Measurements from ENCODE around the gene PPP1R1C.
"Not testable (repeated sequence)": the region's sequence is repeated elsewhere in the genome, so short reads cannot be mapped to it uniquely, and the experiment has no call there.

The PPP1R1C gene

GRCh38 chr2:182014284-182014683, 28.6 kb downstream of the PPP1R1C start:
- DNase-seq (ENCODE audit: low read depth in 2 of 2, low spot score in 1 of 2): no peak

- DNase-seq (ENCODE audit: low read depth in 2 of 2, low spot score in 1 of 2): no peak
Measured at GRCh38 chr2:182015334-182016109, 29.9 kb downstream of the PPP1R1C start.

- no peak for DNase-seq (ENCODE audit: low read depth in 2 of 2, low spot score in 1 of 2)
Measured at GRCh38 chr2:182018218-182018617, 32.6 kb downstream of the PPP1R1C start.

- DNase-seq (ENCODE audit: low read depth in 2 of 2, low spot score in 1 of 2): no peak
Measured at GRCh38 chr2:182019731-182020130, 34.1 kb downstream of the PPP1R1C start.

- DNase-seq (ENCODE audit: low read depth in 2 of 2, low spot score in 1 of 2): no peak
Measured at GRCh38 chr2:182020286-182021070, 34.8 kb downstream of the PPP1R1C start.

DNA sequence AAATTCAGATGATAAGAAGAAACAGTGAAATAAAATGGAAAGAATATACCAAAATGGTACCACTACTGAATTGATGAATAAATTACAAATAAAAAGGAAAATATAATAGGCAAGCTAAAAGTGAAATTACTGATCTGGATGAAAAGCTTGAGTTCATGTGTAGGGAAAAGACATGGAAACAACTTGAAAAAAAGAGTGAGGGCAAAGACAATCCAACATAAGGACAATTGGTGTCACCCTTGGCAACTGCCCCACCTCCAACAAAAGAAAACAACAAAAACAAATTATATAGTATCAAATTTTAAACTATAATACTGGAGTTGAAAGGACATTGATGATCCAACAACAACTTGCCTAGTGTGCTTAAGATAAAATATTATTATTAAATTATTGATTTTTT, 37.6 kb downstream of the PPP1R1C start:
- DNase-seq (ENCODE audit: low read depth in 2 of 2, low spot score in 1 of 2): no peak

- DNase-seq (ENCODE audit: low read depth in 2 of 2, low spot score in 1 of 2): not testable (repeated sequence)
Measured at GRCh38 chr2:182030875-182031274, 45.2 kb downstream of the PPP1R1C start.

DNA sequence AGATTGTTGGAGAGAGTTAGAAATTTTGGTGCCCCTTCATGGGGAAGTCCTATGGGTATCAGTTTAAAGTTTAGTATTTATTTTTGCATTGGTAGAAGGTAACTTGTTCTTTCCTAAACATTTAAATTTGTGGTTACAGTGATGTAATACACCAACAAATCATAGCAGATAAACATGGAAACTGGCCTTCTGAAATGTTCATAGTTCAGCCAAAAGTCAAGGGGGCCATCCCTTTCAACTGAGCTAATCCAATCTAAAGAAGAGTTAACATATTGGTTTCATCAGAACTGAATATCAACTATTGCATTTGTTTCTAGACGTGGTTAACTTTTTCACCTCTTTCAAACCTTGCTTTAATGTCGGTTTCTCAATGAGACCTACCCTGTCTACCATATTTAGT, 46.3 kb downstream of the PPP1R1C start:
- DNase-seq (ENCODE audit: low read depth in 2 of 2, low spot score in 1 of 2): no peak

- no peak for DNase-seq (ENCODE audit: low read depth in 2 of 2, low spot score in 1 of 2)
Measured at GRCh38 chr2:182033449-182033848, 47.8 kb downstream of the PPP1R1C start.

GRCh38 chr2:182038576-182038975, 52.9 kb downstream of the PPP1R1C start:
- DNase-seq (ENCODE audit: low read depth in 2 of 2, low spot score in 1 of 2): no peak

- no peak for DNase-seq (ENCODE audit: low read depth in 2 of 2, low spot score in 1 of 2)
Measured at GRCh38 chr2:182043021-182043420, 57.4 kb downstream of the PPP1R1C start.

DNA sequence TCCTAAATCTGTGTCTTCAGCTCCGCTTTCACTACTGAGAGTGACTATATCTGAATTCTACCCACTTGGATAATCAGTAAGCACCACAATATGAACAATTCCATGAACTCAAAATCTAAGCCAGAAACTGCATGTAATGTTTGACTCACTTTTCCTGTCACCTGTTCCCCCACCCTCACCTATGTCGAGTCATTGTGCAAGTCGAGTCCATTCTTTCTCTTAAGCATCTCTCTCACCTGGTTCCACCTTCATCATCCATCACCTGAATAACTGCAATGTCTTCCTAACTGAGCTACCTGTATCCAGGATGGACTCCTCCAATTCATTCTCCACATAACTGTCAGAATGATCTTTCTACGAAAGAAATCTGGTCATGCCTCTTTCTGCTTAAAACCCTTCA, 58.2 kb downstream of the PPP1R1C start:
- no peak for DNase-seq (ENCODE audit: low read depth in 2 of 2, low spot score in 1 of 2)

- no peak for DNase-seq (ENCODE audit: low read depth in 2 of 2, low spot score in 1 of 2)
Measured at GRCh38 chr2:182047544-182047943, 61.9 kb downstream of the PPP1R1C start.

GRCh38 chr2:182048088-182048487, 62.4 kb downstream of the PPP1R1C start:
- DNase-seq (ENCODE audit: low read depth in 2 of 2, low spot score in 1 of 2): no peak

DNA sequence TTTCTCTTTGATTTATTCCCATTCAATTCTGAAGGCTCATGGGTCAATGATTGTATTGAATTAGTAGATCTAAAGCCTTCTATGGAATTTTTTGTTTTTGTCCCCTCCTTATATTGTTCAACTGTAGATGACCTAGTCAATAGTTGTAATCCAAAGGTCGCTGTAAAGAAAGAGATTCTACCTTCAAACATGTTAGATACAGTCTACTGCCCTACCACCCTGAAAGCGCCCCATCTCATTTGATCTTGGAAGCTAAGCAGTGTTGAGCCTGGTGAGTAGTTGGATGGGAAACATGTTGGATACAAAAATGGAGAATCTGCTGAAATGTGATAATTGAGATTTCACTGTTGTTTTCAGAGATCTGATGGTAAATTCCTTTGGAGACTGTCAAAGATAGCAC, 63.0 kb downstream of the PPP1R1C start:
- DNase-seq (ENCODE audit: low read depth in 2 of 2, low spot score in 1 of 2): no peak

- DNase-seq (ENCODE audit: low read depth in 2 of 2, low spot score in 1 of 2): no peak
Measured at GRCh38 chr2:182049372-182050148, 63.9 kb downstream of the PPP1R1C start.

DNA sequence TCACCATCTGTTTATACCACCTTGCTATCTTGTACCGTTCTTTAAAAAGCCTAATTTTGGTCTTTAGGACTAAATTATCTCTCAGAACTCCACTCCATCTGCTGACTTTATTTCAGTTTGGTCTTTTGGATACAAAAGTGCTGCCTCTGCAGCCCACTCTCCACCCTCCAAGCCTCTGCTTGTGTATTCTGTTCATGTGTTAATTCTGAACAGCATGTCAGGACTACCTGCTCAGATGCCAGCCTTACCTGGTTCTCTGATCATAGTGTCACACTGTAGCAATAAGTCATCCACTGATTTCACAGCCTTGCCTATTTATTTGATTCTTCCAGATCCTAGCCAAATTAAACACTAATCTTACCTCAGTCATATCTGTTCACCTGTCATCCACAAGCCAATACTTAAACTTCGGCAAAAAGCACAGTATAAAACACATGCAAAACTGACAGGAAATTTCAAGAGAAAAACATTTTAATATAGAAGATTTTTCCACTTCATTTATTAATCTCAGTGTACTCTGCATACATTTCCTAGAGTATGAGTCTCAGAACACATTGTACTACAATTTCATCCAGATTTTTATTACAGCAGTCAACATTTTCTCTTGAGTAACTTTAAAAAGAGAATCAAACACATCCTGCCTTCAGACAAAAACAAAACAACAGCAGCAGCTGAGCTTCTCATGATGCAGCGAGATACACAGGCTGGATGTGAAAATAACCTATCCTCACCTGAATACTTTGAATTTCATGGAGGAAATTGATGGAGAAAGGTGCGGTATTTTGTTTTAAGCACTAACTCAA, 64.9 kb downstream of the PPP1R1C start:
- no peak for DNase-seq (ENCODE audit: low read depth in 2 of 2, low spot score in 1 of 2)

- no peak for DNase-seq (ENCODE audit: low read depth in 2 of 2, low spot score in 1 of 2)
Measured at GRCh38 chr2:182055993-182056392, 70.3 kb downstream of the PPP1R1C start.

GRCh38 chr2:182057002-182057401, 71.3 kb downstream of the PPP1R1C start:
- no peak for DNase-seq (ENCODE audit: low read depth in 2 of 2, low spot score in 1 of 2)

DNA sequence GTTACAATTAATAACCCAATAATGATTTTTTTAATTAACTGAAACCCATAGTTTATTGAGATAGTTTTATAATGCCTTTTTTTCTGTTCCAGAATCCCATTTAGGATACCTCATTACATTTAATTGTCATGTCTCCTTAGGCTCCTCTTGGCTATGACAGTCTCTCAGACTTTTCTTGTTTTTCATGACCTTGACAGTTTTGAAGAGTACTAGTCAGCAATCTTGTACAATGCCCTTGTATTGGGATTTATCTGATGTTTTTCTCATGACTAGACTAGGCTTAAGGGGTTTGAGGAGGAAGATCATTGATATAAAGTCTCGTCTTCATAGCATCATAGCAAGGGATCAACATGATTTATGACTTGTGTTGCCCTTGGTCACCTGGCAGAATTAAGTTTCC, 72.4 kb downstream of the PPP1R1C start:
- no peak for DNase-seq (ENCODE audit: low read depth in 2 of 2, low spot score in 1 of 2)

GRCh38 chr2:182061739-182062138, 76.1 kb downstream of the PPP1R1C start:
- DNase-seq (ENCODE audit: low read depth in 2 of 2, low spot score in 1 of 2): no peak
